HG02885 (cell line): ENCODE data around the gene ADARB2.

Source experiments
- ATAC-seq: cut with Tn5 transposase; IDR thresholded peaks from one replicate; pipeline ENCODE4 v1.9.1; 2021; ENCODE audit warnings: mild to moderate bottlenecking; ENCODE audit not compliant: unreplicated experiment, poor library complexity

Gene ADARB2

DNA sequence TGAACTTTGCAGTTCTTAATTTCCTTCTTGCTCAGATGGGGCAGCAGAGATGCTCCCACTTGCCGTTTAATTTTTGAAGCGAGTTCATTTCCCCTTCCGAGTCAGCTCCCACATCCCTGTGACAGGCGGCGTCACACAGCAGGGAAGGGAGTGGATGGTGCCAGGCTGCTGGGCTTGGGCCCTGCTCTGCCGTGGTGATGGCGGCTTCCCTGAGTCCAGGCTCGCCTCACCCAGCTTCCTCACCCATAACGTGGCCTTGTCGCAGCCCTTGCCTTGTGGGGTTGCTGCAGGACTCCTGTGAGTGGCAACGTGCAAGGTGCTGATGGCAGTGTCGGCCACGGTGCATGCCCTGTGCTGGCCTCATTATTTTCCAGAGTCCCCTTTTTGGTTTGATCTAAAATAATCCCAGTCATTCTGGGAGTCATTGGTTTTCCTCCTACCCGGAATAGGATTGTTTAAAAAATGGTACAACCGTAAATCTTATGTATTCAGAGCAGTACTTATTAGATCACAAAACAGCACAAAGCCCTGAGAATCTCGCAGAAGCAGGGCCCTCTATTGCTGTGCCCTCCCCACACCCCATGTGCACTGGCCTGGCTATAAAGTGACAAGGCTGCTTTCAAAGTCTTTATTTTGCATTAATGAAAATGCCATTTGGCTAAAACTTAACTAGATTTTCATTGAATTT, 421.1 kb downstream of the ADARB2 start:
- no peak for ATAC-seq

DNA sequence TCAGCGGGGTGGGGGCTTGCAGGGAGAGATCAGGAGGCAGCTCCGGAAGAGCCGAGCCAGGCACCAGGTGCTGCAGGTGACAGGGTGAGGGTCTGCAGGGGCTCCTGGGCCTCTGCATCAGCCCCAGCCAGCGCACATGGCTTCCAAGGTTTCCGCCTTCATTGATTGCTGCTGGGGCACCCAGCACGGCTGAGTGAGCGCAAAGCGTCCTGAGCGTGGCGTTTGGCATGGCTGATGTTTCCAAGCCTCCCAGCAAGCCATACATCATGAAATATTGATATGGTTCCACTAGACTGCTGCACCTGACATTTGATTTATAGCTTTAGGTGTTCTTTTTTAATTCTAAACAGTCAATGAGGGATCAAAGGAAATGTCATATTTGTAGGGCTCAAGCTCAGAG, 422.1 kb downstream of the ADARB2 start:
- ATAC-seq, result no peak

DNA sequence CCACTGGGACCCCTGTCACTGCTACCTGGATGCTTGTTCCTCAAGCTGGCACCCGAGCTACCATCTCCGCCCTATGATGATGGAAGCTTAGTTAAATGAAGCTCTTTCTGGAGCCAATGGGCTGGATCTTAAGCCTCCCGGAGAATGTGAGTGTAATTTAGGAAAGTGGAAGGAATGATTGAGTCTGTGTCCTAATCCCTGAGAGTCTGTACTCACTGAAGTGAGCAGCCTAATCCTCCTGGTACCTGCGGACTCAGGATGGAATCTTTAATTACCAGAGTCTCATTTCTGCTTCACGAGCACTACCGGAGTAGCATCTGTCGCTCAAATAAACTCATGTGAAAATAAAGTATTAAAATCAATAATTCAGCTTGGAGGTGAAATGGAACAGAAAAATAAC, 425.6 kb downstream of the ADARB2 start:
- no peak for ATAC-seq

DNA sequence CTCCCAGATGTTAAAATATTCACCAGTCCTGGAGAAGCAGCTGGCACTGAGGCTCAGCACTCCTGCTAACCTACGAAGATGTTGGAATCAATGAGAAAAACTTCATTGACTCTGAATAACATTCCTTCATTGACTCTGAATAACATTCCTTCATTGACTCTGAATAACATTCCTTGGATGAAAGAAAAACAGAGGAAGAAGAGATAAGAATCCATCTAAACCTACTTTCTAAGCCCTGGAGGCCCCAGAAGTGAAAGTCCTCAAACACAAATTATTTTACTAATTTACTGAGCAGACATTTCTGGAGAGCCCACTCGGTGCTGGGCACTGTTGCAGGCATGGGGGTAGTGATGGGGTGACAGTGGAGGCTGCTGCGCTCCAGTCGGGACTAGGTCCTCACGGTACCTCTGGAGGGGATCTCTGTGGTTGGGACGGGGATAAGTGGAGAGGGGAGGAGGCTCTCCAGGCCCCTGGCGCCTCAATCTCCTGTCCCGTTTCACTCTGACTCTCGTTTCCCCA, 427.0 kb downstream of the ADARB2 start:
- ATAC-seq, result no peak

DNA sequence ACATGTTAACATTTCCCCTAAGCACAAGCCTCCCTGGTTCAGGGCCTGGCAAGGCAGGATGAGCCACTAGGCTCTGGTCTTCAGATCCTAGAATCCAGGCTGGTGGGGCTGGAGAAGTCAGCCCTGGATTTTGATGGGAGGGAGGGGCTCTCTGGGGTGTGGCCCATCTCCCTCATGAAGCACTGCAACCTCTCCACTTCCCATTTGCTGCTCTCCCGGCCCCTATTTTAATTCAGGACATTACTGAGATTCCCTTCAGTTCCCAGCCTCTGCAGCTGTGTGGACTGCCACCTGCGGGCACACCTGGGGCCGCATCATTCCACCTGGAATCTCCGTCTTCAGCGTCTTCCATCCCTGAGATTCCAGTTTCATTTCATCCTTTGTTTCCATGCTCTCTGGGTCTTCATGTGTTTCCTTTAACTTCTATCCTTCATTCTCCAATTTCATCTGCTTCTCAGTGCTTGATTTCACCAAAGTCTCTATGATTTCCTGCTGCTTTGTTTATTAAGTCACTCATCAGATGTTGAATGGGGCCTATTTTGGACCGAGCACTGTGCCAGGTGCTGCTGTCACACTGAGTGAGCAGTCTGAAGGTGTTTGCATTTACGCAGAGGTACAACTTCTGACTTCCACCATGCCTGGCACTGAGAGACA, 427.6 kb downstream of the ADARB2 start:
- no peak for ATAC-seq

DNA sequence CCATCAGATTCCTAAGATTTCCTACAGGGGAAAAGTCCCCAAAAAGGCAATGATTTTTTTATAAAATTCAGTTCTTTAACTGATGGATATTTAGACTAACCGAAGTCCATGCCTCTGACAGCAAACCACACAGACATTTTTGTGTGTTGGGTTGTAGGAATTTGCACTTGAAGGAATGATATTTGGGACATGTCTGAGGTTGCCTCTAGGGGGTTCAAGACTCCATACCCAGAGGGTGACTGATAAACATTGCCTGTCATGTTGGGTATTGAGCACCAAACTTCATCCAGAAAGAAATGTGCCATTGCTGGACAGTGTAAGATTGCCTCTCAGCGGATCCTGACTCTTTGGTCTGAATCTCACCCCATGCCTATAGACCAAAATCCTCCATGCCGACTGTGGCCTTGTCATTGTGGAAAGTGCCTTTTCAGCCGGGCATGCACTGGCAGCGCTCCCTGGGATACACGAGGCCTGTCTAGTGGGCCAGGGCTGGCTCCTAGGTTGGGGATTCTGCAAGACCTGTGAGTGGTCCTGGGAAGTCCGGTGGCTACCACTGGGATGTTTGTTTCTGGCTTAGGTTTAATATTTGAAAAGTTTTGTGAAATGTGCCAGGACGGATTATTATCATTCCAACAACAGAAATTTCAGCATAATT, 428.2 kb downstream of the ADARB2 start:
- ATAC-seq, result no peak

DNA sequence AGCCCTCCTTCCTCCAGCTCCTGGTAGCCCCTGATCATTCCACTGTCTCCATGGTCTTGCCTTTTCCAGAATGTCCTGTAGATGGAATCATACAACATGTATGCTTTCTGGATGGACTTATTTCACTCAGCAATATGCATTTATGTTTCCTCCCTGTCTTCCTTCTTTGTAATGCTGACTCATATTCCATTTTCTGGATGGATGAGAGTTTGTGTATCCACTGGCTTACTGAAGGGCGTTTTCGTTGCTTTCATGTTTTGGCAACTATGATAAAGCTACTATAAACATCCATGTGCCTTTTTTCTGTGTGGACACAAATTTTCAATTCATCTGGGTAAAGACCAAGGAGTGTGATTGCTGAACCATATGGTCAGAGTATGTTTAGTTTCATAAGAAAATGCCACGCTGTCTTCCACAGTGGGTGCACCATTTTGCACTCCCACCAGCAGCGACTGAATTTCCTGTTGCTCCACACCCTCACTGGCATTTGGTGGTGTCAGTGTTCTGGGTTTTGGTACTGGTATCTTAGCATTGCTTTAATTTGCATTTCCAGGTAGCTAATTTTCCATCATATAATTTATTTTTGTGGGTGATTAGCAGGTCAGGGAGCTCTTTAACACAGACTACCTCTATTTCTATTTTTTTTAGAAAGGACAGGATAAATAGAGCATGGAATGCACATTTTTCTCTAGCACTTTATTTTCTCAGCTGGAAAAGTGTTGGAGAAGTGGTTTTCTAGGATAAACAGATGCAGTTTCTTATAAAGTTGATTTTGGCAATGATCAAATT, 429.0 kb downstream of the ADARB2 start:
- no peak for ATAC-seq

DNA sequence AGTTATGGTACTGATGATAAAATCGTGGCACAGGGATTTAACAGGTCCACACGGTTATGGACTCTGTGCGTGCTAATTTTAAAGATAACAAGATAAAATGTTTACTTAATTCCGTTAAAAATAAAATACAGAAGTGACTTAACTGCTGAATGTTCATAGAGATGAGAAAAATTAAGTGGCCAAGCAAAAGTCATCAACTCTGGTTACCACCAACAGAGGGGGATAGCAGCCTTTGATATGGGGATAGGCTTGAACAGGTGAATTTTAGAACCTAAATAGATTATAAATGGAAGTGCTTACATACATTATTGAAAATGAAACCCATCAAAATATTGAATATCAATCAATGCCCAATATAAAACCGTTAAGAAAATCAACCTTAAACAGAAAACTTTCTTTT, 436.2 kb downstream of the ADARB2 start:
- ATAC-seq, result no peak

DNA sequence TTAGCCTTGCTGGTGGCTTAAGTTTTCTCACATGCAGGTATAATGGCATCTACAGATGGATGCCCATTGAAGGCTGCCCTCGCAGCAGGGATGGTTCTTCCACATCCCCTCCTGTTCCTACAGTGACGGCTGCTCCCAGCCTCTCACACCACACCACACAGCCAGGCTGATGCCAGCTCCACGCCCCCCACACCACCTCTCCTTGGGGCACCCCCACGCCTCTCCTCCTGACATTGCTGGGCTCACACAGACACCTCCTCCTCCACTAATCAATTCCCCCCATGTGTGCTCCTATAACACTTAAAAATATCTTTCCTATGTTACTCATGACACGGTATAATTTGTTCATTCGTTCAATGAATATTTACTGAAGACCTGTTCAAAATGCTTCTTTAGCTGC, 437.1 kb downstream of the ADARB2 start:
- ATAC-seq, result no peak

DNA sequence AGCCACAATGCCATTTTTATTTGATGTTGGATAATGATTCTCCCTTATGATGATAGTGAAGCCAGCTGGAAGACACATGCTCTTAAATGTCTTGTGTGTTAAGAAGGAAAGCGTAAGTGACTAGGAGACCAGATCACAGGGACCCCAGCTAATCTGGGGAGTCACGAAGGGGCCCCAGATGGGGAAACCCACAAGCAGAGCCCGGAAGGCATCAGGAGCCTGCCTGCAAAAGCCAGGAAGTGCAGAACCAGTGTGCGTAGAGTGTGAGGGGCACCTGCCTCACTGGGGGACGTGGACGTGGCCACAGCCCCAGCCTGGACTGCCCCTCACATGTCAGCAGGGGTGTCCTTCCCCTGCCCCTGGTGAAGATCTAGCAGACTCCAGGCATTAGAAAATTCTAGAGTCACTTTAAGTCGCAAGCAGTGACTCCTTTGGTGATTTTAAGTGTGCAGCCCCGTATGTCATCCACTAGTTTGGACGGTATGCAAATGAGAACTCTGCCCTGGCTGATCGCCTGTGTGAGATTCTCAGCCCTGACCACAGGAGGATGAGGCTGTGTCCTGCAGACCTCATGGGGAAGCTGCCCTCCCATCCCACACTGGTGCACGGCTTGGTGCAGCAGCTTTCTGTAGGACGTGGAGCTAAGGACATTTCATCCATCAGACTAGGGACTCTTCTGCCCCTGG, 438.1 kb downstream of the ADARB2 start:
- ATAC-seq, result no peak

DNA sequence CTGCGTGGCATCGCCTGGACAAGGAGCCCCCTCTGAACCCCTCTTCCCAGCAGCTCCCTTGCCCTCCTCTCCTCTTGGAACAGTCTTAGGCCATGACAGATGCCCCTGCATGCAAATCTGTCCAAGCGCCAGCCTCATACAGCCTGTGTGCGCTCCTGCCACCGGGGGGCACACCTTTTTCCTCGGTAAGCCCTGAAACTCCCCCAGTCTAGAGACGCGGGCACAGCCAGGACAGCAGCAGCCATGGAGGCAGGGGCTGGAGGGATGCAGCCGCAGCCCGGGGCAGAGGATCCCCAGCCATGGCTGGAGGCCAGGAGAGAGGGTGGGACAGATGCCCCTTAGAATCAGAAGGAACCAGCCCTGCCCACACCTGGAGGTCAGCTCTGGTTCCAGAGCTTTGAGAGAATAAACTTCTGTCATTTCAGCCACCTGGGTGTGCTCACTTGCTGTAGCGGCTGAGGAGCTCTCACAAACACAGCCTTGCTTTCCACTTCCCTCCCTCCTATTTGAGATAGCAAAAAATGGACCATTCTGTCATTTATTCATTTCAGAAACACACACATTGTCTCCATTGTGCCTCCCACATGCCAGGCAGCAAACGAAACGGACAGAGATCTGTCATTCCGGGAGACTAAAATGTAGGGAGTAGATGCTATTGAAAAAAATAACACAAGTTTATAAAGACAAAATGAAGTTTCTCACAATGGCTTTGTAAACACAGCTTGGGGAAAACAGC, 439.6 kb downstream of the ADARB2 start:
- no peak for ATAC-seq

DNA sequence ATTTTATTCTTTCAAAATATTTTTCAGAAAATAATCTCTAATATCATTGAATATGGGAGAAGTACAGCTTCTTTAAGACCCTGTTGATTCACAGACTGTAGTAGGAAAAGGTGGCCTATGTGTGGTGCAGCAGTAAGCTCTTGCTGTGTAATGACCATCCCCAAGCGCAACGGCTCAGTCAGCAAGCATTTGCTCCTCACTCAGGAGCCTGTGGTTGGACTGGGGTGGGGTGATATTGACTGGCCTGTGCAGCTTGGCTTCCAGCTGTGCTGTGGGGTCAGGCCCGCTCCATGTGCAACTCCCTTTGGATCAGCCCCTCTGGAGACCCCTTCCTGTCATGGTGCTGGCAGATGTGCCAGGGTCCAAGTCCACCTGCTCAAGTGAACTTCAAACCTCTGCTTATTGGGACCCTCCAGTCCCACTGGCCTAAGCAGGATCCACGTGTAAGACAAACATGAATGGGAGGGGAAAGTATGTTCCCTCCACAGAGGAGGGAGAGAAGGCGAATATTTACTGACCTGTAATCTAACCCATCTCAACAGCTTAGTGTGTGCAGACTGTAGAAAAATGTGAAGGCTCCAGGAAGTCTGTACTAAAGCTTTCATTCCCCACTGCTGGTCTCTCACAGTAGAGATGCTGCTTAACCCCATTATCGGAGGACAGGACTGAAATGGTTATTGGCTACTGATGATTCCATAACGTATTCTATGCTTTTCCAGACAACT, 441.4 kb downstream of the ADARB2 start:
- ATAC-seq, result no peak

DNA sequence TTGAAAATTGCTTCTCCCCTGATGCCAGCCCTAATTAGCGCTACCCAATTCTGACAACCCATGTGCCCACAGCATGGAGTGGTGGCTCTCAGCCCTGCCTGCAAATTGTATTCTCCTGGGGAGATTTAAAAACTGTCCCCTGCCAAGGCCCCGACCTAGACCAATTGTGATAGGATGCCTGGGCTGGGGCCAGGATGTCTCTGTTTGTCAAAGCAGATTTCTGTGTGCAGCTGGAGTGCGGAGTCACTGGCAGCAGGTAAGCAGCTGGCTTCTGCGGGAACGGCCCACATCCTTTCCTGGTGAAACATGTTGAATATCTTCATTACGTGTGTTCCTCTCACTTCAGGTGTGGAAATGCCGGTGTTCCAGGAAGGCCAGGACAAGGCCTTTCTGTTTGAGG, 442.6 kb downstream of the ADARB2 start:
- ATAC-seq, result no peak

DNA sequence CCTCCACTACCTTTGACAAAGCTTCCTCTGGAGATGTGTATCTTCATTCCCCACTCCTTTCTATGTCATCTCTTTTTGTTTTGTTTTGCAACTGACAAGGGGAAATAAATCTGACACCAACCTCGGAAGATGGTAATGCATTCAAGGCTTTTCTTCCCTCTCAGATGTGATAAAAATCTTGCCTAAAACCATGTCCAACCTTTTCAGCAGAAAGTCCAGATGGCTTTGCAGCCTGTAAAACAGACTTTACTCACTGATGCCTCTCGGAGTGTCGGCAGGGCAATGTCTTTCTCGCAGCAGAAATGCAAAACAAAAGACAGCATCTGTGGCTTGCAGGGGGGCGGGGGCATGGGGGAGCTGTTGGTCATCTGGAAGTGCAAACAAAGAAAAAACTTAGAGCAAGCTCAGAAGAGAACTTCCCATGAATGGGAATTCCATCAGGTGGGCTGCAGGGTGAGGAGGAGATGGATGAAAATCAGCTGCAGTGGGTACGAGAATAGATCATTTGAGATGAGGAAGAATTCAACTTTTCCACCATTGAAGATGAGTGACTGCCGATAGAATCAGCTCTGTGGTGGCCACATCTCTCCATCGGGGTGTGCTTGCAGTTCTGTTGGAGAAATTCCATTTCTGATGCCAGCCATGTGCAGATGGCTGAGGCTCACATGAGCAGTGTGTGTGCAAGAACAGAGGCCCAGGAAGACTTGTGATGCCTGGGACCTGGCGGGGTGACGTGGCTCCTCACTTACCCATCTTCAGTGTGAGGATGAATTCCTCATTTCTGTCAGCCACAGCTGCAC, 443.5 kb downstream of the ADARB2 start:
- ATAC-seq, result no peak

DNA sequence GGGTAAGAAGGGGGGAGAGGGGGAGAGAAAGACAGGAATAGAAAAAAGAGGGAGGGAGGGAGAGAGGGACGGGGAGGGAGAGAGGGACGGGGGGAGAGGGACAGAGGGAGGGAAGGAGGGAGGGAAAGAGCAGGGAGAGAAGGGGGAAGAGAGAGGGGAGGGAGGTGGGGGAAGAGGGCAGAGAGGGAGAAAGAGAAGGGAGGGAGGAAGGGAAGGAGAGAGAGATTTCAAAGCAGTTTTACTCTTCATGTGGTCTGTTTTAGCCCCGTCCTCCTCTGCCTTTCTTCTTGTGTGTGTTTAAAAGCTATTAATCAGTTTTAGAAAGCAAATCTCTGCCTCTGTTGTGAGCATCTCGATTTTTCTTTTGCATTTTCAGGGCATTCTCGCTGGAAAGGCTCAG, 444.2 kb downstream of the ADARB2 start:
- ATAC-seq, result no peak

DNA sequence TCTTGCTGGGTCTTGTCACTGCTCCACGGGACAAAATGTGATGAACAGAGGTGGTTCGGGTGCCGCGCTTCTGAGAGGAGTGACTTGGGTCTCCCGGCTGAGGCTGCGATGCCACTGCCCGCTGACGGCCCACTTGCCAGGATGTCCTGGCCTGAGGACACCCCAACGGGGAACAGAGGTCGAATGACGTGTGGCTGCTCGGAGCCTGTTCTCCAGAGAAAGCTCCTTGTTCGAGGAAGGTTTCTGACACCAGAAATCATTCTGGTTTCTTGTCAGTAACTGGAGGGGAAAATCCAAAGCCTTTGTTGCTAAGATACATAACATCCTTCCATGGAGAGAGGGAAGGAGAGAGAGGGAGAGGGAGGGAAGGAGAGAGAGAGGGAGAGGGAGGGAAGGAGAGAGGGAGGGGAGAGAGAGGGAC, 444.7 kb downstream of the ADARB2 start:
- no peak for ATAC-seq

DNA sequence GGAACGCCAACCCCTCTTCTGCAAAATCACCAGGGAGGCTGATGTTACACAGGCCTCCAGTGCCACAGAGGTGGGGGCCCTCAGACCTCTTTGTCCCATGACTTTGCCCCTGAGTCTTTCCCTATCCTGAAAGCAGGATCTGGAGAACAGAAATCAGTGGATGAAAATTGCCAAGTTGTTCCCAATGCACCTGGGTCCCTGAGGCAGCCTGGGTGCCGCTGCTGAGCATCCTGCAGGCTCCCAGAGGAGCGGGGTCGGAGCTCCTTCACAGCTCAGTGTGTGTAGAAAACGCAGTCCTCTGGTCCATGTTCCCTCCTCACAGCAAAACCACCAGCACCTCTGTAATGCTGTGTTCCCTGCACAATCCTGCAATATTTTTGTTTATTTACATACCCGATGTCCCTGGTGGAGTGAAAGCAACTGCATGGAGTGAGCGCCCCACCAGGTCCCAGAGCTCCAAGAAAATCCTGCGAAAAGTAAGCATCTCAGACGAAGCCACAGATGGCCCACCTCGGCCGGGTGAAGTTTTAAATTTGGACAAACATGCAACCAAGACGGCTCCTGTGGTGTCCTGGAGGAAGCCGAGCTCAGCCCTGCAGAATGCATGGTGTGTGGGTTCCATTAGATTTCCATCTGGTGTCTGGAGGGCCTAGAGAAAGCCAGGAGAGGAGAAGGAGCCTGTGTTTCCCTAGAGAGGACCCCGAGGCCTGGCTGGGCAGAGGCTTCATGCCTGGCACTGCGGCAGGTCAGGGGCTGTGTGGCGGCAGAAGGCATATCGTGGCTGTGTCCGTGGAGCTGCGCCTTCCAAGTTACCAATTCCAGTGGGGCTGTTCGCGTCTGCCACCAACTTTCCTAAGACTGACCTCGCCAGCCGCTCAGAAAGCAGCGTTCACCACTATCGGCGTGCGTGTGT, 445.9 kb downstream of the ADARB2 start:
- no peak for ATAC-seq
